ENCODE measurements around the gene OTUD7B.

The OTUD7B gene

GRCh38 chr1:150002217-150002616 is 8.3 kb downstream of the OTUD7B start:
- no peaks in the 10 kb centered on the region for H4K20me1 ChIP-seq (ENCODE audit: insufficient read depth, low read length)
- TF ChIP-seq EZH2 (IDR thresholded peaks at IDR 0.05; ENCODE audit: borderline replicate concordance, low read length) (no peak), CTCF (IDR thresholded peaks at IDR 0.05; ENCODE audit: low read length) (no peak)
- H3K9ac ChIP-seq (ENCODE audit: low read length), result no peak overlapping the region
- no peak overlapping the region for H3K4me2 ChIP-seq (ENCODE audit: low read length)
- no peaks in the 10 kb centered on the region for H3K27me3 ChIP-seq (ENCODE audit: insufficient read depth, low read length)
- no peaks in the 10 kb centered on the region for H3K36me3 ChIP-seq (ENCODE audit: insufficient read depth, low read length)
- H3K79me2 ChIP-seq (ENCODE audit: insufficient read depth, low read length), result no peaks in the 10 kb centered on the region
- no peak overlapping the region for H3K4me3 ChIP-seq (ENCODE audit: low read depth, low read length, poor library complexity, severe bottlenecking)
- no peaks in the 10 kb centered on the region for H3K9me2 ChIP-seq (ENCODE audit: low read depth, low read length)
- no peaks in the 10 kb centered on the region for H3K9me3 ChIP-seq (ENCODE audit: low read length)
- no peaks in the 10 kb centered on the region for H3K4me1 ChIP-seq (ENCODE audit: insufficient read depth, low read length, severe bottlenecking)
- no peaks in the 10 kb centered on the region for H3F3A ChIP-seq (ENCODE audit: insufficient read depth, low read length)
- no peak overlapping the region for H3K27ac ChIP-seq (ENCODE audit: low read depth, low read length, poor library complexity, severe bottlenecking)
- H2AFZ ChIP-seq (ENCODE audit: low read length), result no peak overlapping the region

DNA sequence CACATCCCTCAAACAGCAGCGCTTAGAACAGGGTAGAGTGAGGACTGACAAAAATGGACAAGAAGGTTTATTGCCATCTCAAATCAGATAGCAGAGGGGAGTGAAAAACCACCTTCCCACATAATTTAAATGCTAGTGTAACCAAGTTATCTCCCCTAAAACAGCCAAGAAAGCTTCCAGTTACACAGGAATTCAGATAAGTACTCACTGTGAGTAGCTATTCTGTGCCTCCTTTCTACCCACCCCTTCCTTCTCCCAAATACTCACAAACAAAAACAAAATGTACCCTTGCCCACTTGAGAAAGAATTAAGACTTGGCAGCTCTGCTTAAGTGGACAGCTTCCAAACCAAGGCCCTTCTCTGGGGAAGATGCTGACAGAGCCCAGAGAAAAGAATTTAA is 9.1 kb downstream of the OTUD7B start:
- Histone ChIP-seq H3K4me3 (ENCODE audit: low read depth, low read length, poor library complexity, severe bottlenecking) (no peak overlapping the region), H3K9me2 (ENCODE audit: low read depth, low read length) (no peaks in the 10 kb centered on the region), H3K79me2 (ENCODE audit: insufficient read depth, low read length) (no peaks in the 10 kb centered on the region), H3K9ac (ENCODE audit: low read length) (no peak overlapping the region), H4K20me1 (ENCODE audit: insufficient read depth, low read length) (no peaks in the 10 kb centered on the region), H3K27ac (ENCODE audit: low read depth, low read length, poor library complexity, severe bottlenecking) (no peak overlapping the region), H3K4me2 (ENCODE audit: low read length) (no peak overlapping the region), H3K9me3 (ENCODE audit: low read length) (no peaks in the 10 kb centered on the region), H2AFZ (ENCODE audit: low read length) (no peak overlapping the region), H3F3A (ENCODE audit: insufficient read depth, low read length) (no peaks in the 10 kb centered on the region), H3K4me1 (ENCODE audit: insufficient read depth, low read length, severe bottlenecking) (no peaks in the 10 kb centered on the region), H3K36me3 (ENCODE audit: insufficient read depth, low read length) (no peaks in the 10 kb centered on the region), H3K27me3 (ENCODE audit: insufficient read depth, low read length) (no peaks in the 10 kb centered on the region; the same call in 1 of the 2 replicates)
- TF ChIP-seq EZH2 (IDR thresholded peaks at IDR 0.05; ENCODE audit: borderline replicate concordance, low read length) (no peak), CTCF (IDR thresholded peaks at IDR 0.05; ENCODE audit: low read length) (no peak)

- Histone ChIP-seq H3K27ac (ENCODE audit: low read depth, low read length, poor library complexity, severe bottlenecking) (no peak overlapping the region), H3K27me3 (ENCODE audit: insufficient read depth, low read length) (no peaks in the 10 kb centered on the region; the same call in 1 of the 2 replicates), H2AFZ (ENCODE audit: low read length) (no peak overlapping the region), H3K4me3 (ENCODE audit: low read depth, low read length, poor library complexity, severe bottlenecking) (no peak overlapping the region), H3K9me2 (ENCODE audit: low read depth, low read length) (no peaks in the 10 kb centered on the region), H3F3A (ENCODE audit: insufficient read depth, low read length) (no peaks in the 10 kb centered on the region), H3K79me2 (ENCODE audit: insufficient read depth, low read length) (no peaks in the 10 kb centered on the region), H3K4me2 (ENCODE audit: low read length) (no peak overlapping the region), H3K9me3 (ENCODE audit: low read length) (no peaks in the 10 kb centered on the region), H4K20me1 (ENCODE audit: insufficient read depth, low read length) (no peaks in the 10 kb centered on the region; the same call in 1 of the 2 replicates), H3K36me3 (ENCODE audit: insufficient read depth, low read length) (no peaks in the 10 kb centered on the region), H3K9ac (ENCODE audit: low read length) (no peak overlapping the region), H3K4me1 (ENCODE audit: insufficient read depth, low read length, severe bottlenecking) (no peaks in the 10 kb centered on the region)
- TF ChIP-seq EZH2 (IDR thresholded peaks at IDR 0.05; ENCODE audit: borderline replicate concordance, low read length) (no peak), CTCF (IDR thresholded peaks at IDR 0.05; ENCODE audit: low read length) (no peak)
These were observed 12.8 kb downstream of the OTUD7B start for GRCh38 chr1:149997585-149998262.
